Vagina (tissue), 2 donors: ENCODE results near the gene GBF1. TPM values are rescaled to one million over a fixed set of nuclear protein-coding genes. Genes with fewer than 3 reads are reported as not detected.

ENCODE experiments used
- DNase-seq, 2 donors: peaks; one replicate each; pipeline ENCODE4 v3.0.0-alpha.2; 2017; ENCODE audit errors: extremely low spot score in 2 of 2
- H3K27ac ChIP-seq: fragments of 200-600 bp; sonication (generic); one replicate; pipeline ENCODE4 v1.5.1; 2019
- H3K27me3 ChIP-seq: fragments of 200-600 bp; sonication (generic); one replicate; pipeline ENCODE4 v1.5.1; 2019
- H3K36me3 ChIP-seq, 2 donors: fragments of 200-600 bp; sonication (generic); one replicate each; pipeline ENCODE4 v1.5.1; 2017 to 2019
- H3K4me1 ChIP-seq: fragments of 200-600 bp; sonication (generic); one replicate; pipeline ENCODE4 v1.5.1; 2019
- H3K4me3 ChIP-seq, 2 donors: fragments of 200-600 bp; sonication (generic); 1 replicate in 1 of 2; 2 replicates in 1 of 2; pipeline ENCODE4 v1.5.1; 2016 to 2019
- H3K9me3 ChIP-seq: fragments of 200-600 bp; sonication (generic); one replicate; pipeline ENCODE4 v1.5.1; 2019
- CTCF ChIP-seq, 3 experiments: fragments of 450-650 bp in 2 of 3; fragments of 200-600 bp in 1 of 3; sonication (generic) in 1 of 3; IDR thresholded peaks; one replicate each; pipeline ENCODE4 v1.5.1; 2017 to 2019; ENCODE audit warnings: antibody characterized with exemption in 3 of 3, mild to moderate bottlenecking in 2 of 3, moderate library complexity in 2 of 3
- POLR2A ChIP-seq, 2 donors: fragments of 450-650 bp; IDR thresholded peaks; one replicate each; pipeline ENCODE4 v1.6.1; 2017; ENCODE audit warnings: antibody characterized with exemption in 2 of 2, mild to moderate bottlenecking in 2 of 2, moderate library complexity in 2 of 2
- POLR2AphosphoS5 ChIP-seq, 2 donors: sonication (generic); formaldehyde crosslinking; IDR thresholded peaks; one replicate each; pipeline ENCODE4 v1.9.0; 2017; ENCODE audit warnings: antibody characterized with exemption in 2 of 2, mild to moderate bottlenecking in 2 of 2, low read depth in 1 of 2; ENCODE audit not compliant: insufficient read depth in 1 of 2
- intact Hi-C: fragments of 100-400 bp; cut with DNase I; formaldehyde crosslinking; loops from one replicate; pipeline ENCODE4 v1.15.1; 2023
- total RNA-seq: library from RNA; depleted of rRNA; stranded (reverse); fragments of >200 nt; gene quantifications from one replicate; pipeline ENCODE4 v1.2.3, GENCODE V29; 2016

Gene GBF1
- total RNA-seq, 1 donor from 2014 or later, result 48.9 TPM

- no peaks in the 10 kb centered on the region for H3K9me3 ChIP-seq
- intact Hi-C loops, result no loop called here
- TF ChIP-seq POLR2AphosphoS5 (IDR thresholded peaks at IDR 0.05; ENCODE audit: insufficient read depth in 1 of 2, low read depth in 1 of 2), result no peak
- no peak for TF ChIP-seq CTCF (IDR thresholded peaks at IDR 0.05)
- TF ChIP-seq POLR2A (IDR thresholded peaks at IDR 0.05), result no peak
- peak overlapping the region; percentile 59 to 93 for H3K4me3 ChIP-seq
- H3K27me3 ChIP-seq, result no peaks in the 10 kb centered on the region
- H3K36me3 ChIP-seq, result no peaks in the 10 kb centered on the region
- no peak for DNase-seq
- peaks cover 39% of the 10 kb centered on the region for H3K4me1 ChIP-seq
- H3K27ac ChIP-seq, result peak overlapping the region; percentile 73
These were observed 176.1 kb downstream of the GBF1 start for GRCh38 chr10:102421507-102421756.

- TF ChIP-seq POLR2A (IDR thresholded peaks at IDR 0.05) (no peak), POLR2AphosphoS5 (IDR thresholded peaks at IDR 0.05; ENCODE audit: insufficient read depth in 1 of 2, low read depth in 1 of 2) (no peak), CTCF (IDR thresholded peaks at IDR 0.05) (no peak)
- no peaks in the 10 kb centered on the region for H3K36me3 ChIP-seq
- no peak for DNase-seq
- intact Hi-C loops, result no loop called here
- peaks cover 39% of the 10 kb centered on the region for H3K4me1 ChIP-seq
- H3K27ac ChIP-seq, result peak overlapping the region; percentile 73
- peak overlapping the region; percentile 59 to 93 for H3K4me3 ChIP-seq
- no peaks in the 10 kb centered on the region for H3K9me3 ChIP-seq
- H3K27me3 ChIP-seq, result no peaks in the 10 kb centered on the region
These were observed 176.6 kb downstream of the GBF1 start for GRCh38 chr10:102421757-102422512.

GRCh38 chr10:102422545-102423129 lies 177.3 kb downstream of the GBF1 start:
- H3K27ac ChIP-seq, result peak overlapping the region; percentile 73
- TF ChIP-seq POLR2A (IDR thresholded peaks at IDR 0.05) (no peak), CTCF (IDR thresholded peaks at IDR 0.05) (peak; percentile 27 to 65 (median 57)), POLR2AphosphoS5 (IDR thresholded peaks at IDR 0.05; ENCODE audit: insufficient read depth in 1 of 2, low read depth in 1 of 2) (peak; percentile 33 to 56)
- no peaks in the 10 kb centered on the region for H3K9me3 ChIP-seq
- H3K36me3 ChIP-seq, result no peaks in the 10 kb centered on the region
- intact Hi-C loops, result no loop called here
- H3K27me3 ChIP-seq, result no peaks in the 10 kb centered on the region
- H3K4me1 ChIP-seq, result peaks cover 39% of the 10 kb centered on the region
- DNase-seq, result no peak
- H3K4me3 ChIP-seq, result peak overlapping the region; percentile 59 to 93

- no peaks in the 10 kb centered on the region for H3K36me3 ChIP-seq
- H3K4me1 ChIP-seq, result peaks cover 39% of the 10 kb centered on the region
- H3K27me3 ChIP-seq, result no peaks in the 10 kb centered on the region
- H3K4me3 ChIP-seq, result no peak overlapping the region
- TF ChIP-seq POLR2AphosphoS5 (IDR thresholded peaks at IDR 0.05; ENCODE audit: insufficient read depth in 1 of 2, low read depth in 1 of 2) (no peak), CTCF (IDR thresholded peaks at IDR 0.05) (no peak), POLR2A (IDR thresholded peaks at IDR 0.05) (no peak)
- H3K27ac ChIP-seq, result no peak overlapping the region
- intact Hi-C loops, result no loop called here
- H3K9me3 ChIP-seq, result no peaks in the 10 kb centered on the region
- DNase-seq, result no peak
These were observed 178.1 kb downstream of the GBF1 start for GRCh38 chr10:102423372-102423968.

- Histone ChIP-seq H3K36me3 (no peaks in the 10 kb centered on the region), H3K27me3 (no peaks in the 10 kb centered on the region), H3K9me3 (no peaks in the 10 kb centered on the region), H3K27ac (no peak overlapping the region), H3K4me3 (no peak overlapping the region), H3K4me1 (peaks cover 32% of the 10 kb centered on the region)
- DNase-seq, result no peak
- intact Hi-C loops, result no loop called here
- TF ChIP-seq POLR2AphosphoS5 (IDR thresholded peaks at IDR 0.05; ENCODE audit: insufficient read depth in 1 of 2, low read depth in 1 of 2) (no peak), CTCF (IDR thresholded peaks at IDR 0.05) (no peak), POLR2A (IDR thresholded peaks at IDR 0.05) (no peak)
These were observed 178.8 kb downstream of the GBF1 start for GRCh38 chr10:102424145-102424544.
